IMR-90 (cell line): ENCODE data around the gene ADAMTS6. TPM values are rescaled to one million over a fixed set of nuclear protein-coding genes. Genes with fewer than 3 reads are reported as not detected.

Experiments used
- ATAC-seq: fragments of 200-7000 bp; cut with Tn5 transposase; 2 replicates; pipeline ENCODE4 v1.9.1; 2020; ENCODE audit warnings: low read depth, mild to moderate bottlenecking, moderate library complexity
- BruUV-seq: library from RNA; stranded (reverse); fragments of 400-500 nt; replicated peaks from 2 replicates; lab custom pipeline; 2021; lab: Mats Ljungman, UMichigan
- CTCF ChIA-PET: fragments of 300-600 bp; formaldehyde crosslinking; extraction: SDS; loops from one replicate; lab custom pipeline; 2021; ENCODE audit warnings: antibody characterized with exemption; lab: Yijun Ruan, JAX
- POLR2A ChIA-PET: fragments of 300-600 bp; sonication (Branson Sonifier 250); formaldehyde crosslinking; loops from one replicate; lab custom pipeline; 2022; ENCODE audit warnings: antibody characterized with exemption; ENCODE audit not compliant: unreplicated experiment; lab: Charles Lee
- DNase-seq: peaks from one replicate; pipeline ENCODE4 v3.0.0; 2013
- H2AFZ ChIP-seq: replicated peaks from 2 replicates; pipeline ENCODE3; 2013; ENCODE audit warnings: low read length, mild to moderate bottlenecking; ENCODE audit not compliant: poor library complexity
- H2AK5ac ChIP-seq: 2 replicates; pipeline ENCODE4 v1.6.1; 2013; ENCODE audit warnings: low read depth, low read length, inconsistent platforms
- H2AK9ac ChIP-seq: replicated peaks from 2 replicates; pipeline ENCODE3; 2013; ENCODE audit warnings: mild to moderate bottlenecking, low read depth, low read length, moderate library complexity; ENCODE audit not compliant: poor library complexity
- H2BK120ac ChIP-seq: 2 replicates; pipeline ENCODE4 v1.6.1; 2013; ENCODE audit warnings: low read depth, low read length, inconsistent platforms
- H2BK15ac ChIP-seq: 3 replicates; pipeline ENCODE4 v1.6.1; 2013; ENCODE audit warnings: low read depth, low read length, inconsistent platforms
- H2BK20ac ChIP-seq: 2 replicates; pipeline ENCODE4 v1.6.1; 2013; ENCODE audit warnings: low read depth, mild to moderate bottlenecking, inconsistent platforms, low read length, moderate library complexity
- H2BK5ac ChIP-seq: 2 replicates; pipeline ENCODE4 v1.6.1; 2013; ENCODE audit warnings: mild to moderate bottlenecking, low read depth, low read length, inconsistent platforms; ENCODE audit not compliant: poor library complexity, severe bottlenecking
- H3K14ac ChIP-seq: replicated peaks from 2 replicates; pipeline ENCODE4 v1.6.1; 2013; ENCODE audit warnings: low read depth, low read length, inconsistent platforms
- H3K18ac ChIP-seq: 2 replicates; pipeline ENCODE4 v1.6.1; 2013; ENCODE audit warnings: low read depth, low read length, control low read depth
- H3K23ac ChIP-seq: 2 replicates; pipeline ENCODE4 v1.6.1; 2013; ENCODE audit warnings: low read depth, low read length, inconsistent platforms
- H3K27ac ChIP-seq: 2 replicates; pipeline ENCODE4 v1.5.1; 2013; ENCODE audit warnings: mild to moderate bottlenecking, control low read depth, low read length; ENCODE audit not compliant: insufficient read depth
- H3K27me3 ChIP-seq: 2 replicates; pipeline ENCODE4 v1.6.1; 2013; ENCODE audit warnings: low read length; ENCODE audit not compliant: control insufficient read depth, insufficient read depth
- H3K36me3 ChIP-seq: 2 replicates; pipeline ENCODE4 v1.6.1; 2013; ENCODE audit warnings: low read length, mixed read lengths; ENCODE audit not compliant: control insufficient read depth, insufficient read depth
- H3K4ac ChIP-seq: 2 replicates; pipeline ENCODE4 v1.6.1; 2013; ENCODE audit warnings: low read depth, low read length, inconsistent platforms
- H3K4me1 ChIP-seq: 2 replicates; pipeline ENCODE4 v1.6.1; 2013; ENCODE audit warnings: low read length, mixed read lengths; ENCODE audit not compliant: control insufficient read depth, insufficient read depth
- H3K4me2 ChIP-seq: 2 replicates; pipeline ENCODE4 v1.6.1; 2013; ENCODE audit warnings: low read depth, mild to moderate bottlenecking, control low read depth, low read length, moderate library complexity
- H3K4me3 ChIP-seq: 2 replicates; pipeline ENCODE4 v1.5.1; 2013; ENCODE audit warnings: low read depth, mild to moderate bottlenecking, control low read depth, low read length, moderate library complexity; ENCODE audit not compliant: insufficient read depth
- H3K56ac ChIP-seq: 2 replicates; pipeline ENCODE4 v1.6.1; 2013; ENCODE audit warnings: low read length, inconsistent platforms; ENCODE audit not compliant: insufficient read depth; ENCODE audit errors: extremely low read depth
- H3K79me1 ChIP-seq, 2 experiments: 2 replicates each; pipeline ENCODE4 v1.6.1; 2013; ENCODE audit warnings: low read length in 2 of 2, inconsistent platforms in 1 of 2, low read depth in 1 of 2
- H3K9ac ChIP-seq: 2 replicates; pipeline ENCODE4 v1.6.1; 2013; ENCODE audit warnings: low read depth, low read length, control low read depth
- H3K9me1 ChIP-seq: 2 replicates; pipeline ENCODE4 v1.6.1; 2013; ENCODE audit warnings: low read length, inconsistent platforms; ENCODE audit not compliant: insufficient read depth
- H3K9me3 ChIP-seq: 2 replicates; pipeline ENCODE4 v1.6.1; 2013; ENCODE audit warnings: low read length; ENCODE audit not compliant: control insufficient read depth, insufficient read depth
- H4K20me1 ChIP-seq: 2 replicates; pipeline ENCODE4 v1.6.1; 2013; ENCODE audit warnings: low read length, inconsistent platforms; ENCODE audit not compliant: insufficient read depth
- H4K5ac ChIP-seq: 2 replicates; pipeline ENCODE4 v1.6.1; 2013; ENCODE audit warnings: mild to moderate bottlenecking, low read depth, low read length, control low read depth
- H4K8ac ChIP-seq, 2 experiments: 2 replicates each; pipeline ENCODE4 v1.6.1; 2013; ENCODE audit warnings: low read depth in 2 of 2, low read length in 2 of 2, control low read depth in 1 of 2, inconsistent platforms in 1 of 2
- H4K91ac ChIP-seq: 2 replicates; pipeline ENCODE4 v1.6.1; 2013; ENCODE audit warnings: low read depth, low read length, inconsistent platforms; ENCODE audit not compliant: insufficient read depth
- BHLHE40 ChIP-seq: fragments of 150-350 bp; IDR thresholded peaks from 2 replicates; pipeline ENCODE4 v1.6.1; 2016; ENCODE audit warnings: mild to moderate bottlenecking, low read depth, low read length
- CEBPB ChIP-seq: IDR thresholded peaks from 2 replicates; pipeline ENCODE4 v1.6.1; 2012; ENCODE audit warnings: low read depth, low read length, improper control_type of control experiment
- CHD1 ChIP-seq: IDR thresholded peaks from 2 replicates; pipeline ENCODE4 v1.6.1; 2012; ENCODE audit warnings: low read depth, low read length, improper control_type of control experiment
- FOS ChIP-seq: fragments of 150-350 bp; IDR thresholded peaks from 2 replicates; pipeline ENCODE4 v1.6.1; 2016; ENCODE audit warnings: low read depth, low read length
- MAFK ChIP-seq: IDR thresholded peaks from 2 replicates; pipeline ENCODE4 v1.6.1; 2012; ENCODE audit warnings: low read depth, low read length, improper control_type of control experiment
- MAZ ChIP-seq: IDR thresholded peaks from 2 replicates; pipeline ENCODE4 v1.6.1; 2012; ENCODE audit warnings: low read depth, mild to moderate bottlenecking, low read length, improper control_type of control experiment, moderate library complexity, borderline replicate concordance
- MXI1 ChIP-seq: IDR thresholded peaks from 2 replicates; pipeline ENCODE4 v1.6.1; 2012; ENCODE audit warnings: low read depth, mild to moderate bottlenecking, low read length, moderate library complexity, borderline replicate concordance
- NFE2L2 ChIP-seq: fragments of 150-350 bp; IDR thresholded peaks from 2 replicates; pipeline ENCODE4 v1.6.1; 2016; ENCODE audit warnings: low read depth, mild to moderate bottlenecking, low read length
- POLR2A ChIP-seq: IDR thresholded peaks from 2 replicates; pipeline ENCODE4 v1.6.1; 2012; ENCODE audit warnings: mild to moderate bottlenecking, low read depth, low read length
- RAD21 ChIP-seq: IDR thresholded peaks from 2 replicates; pipeline ENCODE4 v1.6.1; 2012; ENCODE audit warnings: low read length, improper control_type of control experiment
- RCOR1 ChIP-seq: IDR thresholded peaks from 2 replicates; pipeline ENCODE4 v1.6.1; 2012; ENCODE audit warnings: mild to moderate bottlenecking, low read length, improper control_type of control experiment; ENCODE audit not compliant: insufficient replicate concordance
- RFX5 ChIP-seq: IDR thresholded peaks from 2 replicates; pipeline ENCODE4 v1.8.0; 2012; ENCODE audit warnings: low read depth, mild to moderate bottlenecking, low read length, moderate library complexity
- SMC3 ChIP-seq: fragments of 150-350 bp; IDR thresholded peaks from 2 replicates; pipeline ENCODE4 v1.6.1; 2016; ENCODE audit warnings: low read depth, mild to moderate bottlenecking, antibody characterized with exemption, low read length, moderate library complexity
- WGBS, 2 experiments: methylation state at CpG; one replicate each; pipeline versions ENCODE4 v1.1.5 to v1.1.7; 2013; ENCODE audit warnings: missing lambda C conversion rate in 2 of 2; ENCODE audit not compliant: insufficient read length in 1 of 2; ENCODE audit errors: extremely low coverage in 2 of 2; 5-methylcytosine and 5-hydroxymethylcytosine counted together
- dilution Hi-C: fragments of 300-500 bp; cut with HindIII; formaldehyde crosslinking; loops from one replicate; pipeline ENCODE4 v1.14.3; 2018; ENCODE audit warnings: low sequenced_read_pairs; ENCODE audit not compliant: unreplicated experiment
- in situ Hi-C: fragments of 300-500 bp; cut with MboI; formaldehyde crosslinking; loops from 3 replicates; pipeline ENCODE4 v1.14.3; 2019; ENCODE audit warnings: low sequenced_read_pairs, inconsistent platforms, mixed read lengths
- intact Hi-C: fragments of 100-400 bp; cut with micrococcal nuclease; formaldehyde crosslinking; loops from 2 replicates; pipeline ENCODE4 v1.10.0; 2022
- polyA plus RNA-seq, 3 experiments: library from polyadenylated mRNA; depleted of rRNA; stranded (reverse); fragments of >200 nt; gene quantifications; 2 replicates each; pipeline ENCODE4 v1.2.3, GENCODE V29; 2012; ENCODE audit warnings: low replicate concordance in 1 of 3
- total RNA-seq: library from RNA; depleted of rRNA; stranded (reverse); fragments of >200 nt; gene quantifications from 2 replicates; pipeline ENCODE4 v1.2.3, GENCODE V29; 2012
- TF ChIP-seq, protein P1 (sequence below): fragments of 150-350 bp; IDR thresholded peaks from 2 replicates; pipeline ENCODE4 v1.6.1; 2017; ENCODE audit warnings: mild to moderate bottlenecking, antibody characterized with exemption, low read length, low read depth
- TF ChIP-seq, protein P2 (sequence below): conservative IDR thresholded peaks from 2 replicates; pipeline ENCODE4 v1.5.1; 2012; ENCODE audit warnings: mild to moderate bottlenecking, low read depth, low read length, improper control_type of control experiment
- TF ChIP-seq, protein P3 (sequence below): fragments of 150-350 bp; IDR thresholded peaks from 2 replicates; pipeline ENCODE4 v1.6.1; 2016; ENCODE audit warnings: low read depth, mild to moderate bottlenecking, low read length, moderate library complexity, borderline replicate concordance

Gene ADAMTS6
- total and polyA plus RNA-seq, 2 of the 4 experiments (the other 2 are of a cell fraction), result 23.9 to 173 TPM

DNA sequence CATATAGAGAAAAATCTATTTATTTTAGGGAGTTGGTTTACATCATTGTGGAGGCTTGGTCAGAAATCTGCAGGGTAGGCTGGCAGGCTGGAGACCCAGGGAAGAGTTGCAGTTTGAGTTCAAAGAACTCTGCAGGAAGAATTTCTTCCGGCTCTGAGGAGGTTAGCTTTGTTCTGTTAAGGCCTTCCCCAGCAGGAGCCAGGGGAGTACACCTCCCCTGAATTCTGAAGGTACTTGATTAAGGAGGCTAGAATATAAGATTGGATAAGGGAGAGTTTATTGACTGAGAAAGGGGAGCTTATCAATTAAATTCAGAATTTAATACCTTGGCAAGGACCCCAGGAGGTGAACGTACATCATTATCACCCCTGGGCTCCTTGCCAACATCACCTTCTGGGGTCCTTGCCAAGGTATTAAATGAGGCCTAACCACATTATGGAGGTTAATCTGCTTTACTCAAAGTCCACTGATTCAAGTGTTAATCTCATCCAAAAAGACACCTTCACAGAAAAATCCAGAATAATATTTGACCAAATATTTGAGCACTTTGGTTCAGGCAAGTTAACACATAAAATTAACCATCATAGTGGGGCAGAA is 361.3 kb downstream of the ADAMTS6 start:
- no TSS peak for BruUV-seq
- CTCF ChIA-PET, result no interaction called here

More for the DNA sequence above, 361.3 kb downstream of the ADAMTS6 start:
- no peak overlapping the region for H3K56ac ChIP-seq
- no peak overlapping the region for H2AK5ac ChIP-seq
- peak overlapping the region; percentile 86; the same call in 1 of the 2 replicates for H4K5ac ChIP-seq
- no peaks in the 10 kb centered on the region for H3K36me3 ChIP-seq
- H3K27ac ChIP-seq, result no peak overlapping the region
- dilution Hi-C loops (no loop called here), intact Hi-C loops (loop anchor here (10.0 kb wide), 1 partner anchor 184 kb away; no protein-coding TSS in a partner anchor), in situ Hi-C loops (no loop called here)
- no peaks in the 10 kb centered on the region for H3K9me3 ChIP-seq
- ATAC-seq (no peak), DNase-seq (no peak)
- H3K79me1 ChIP-seq, result no peaks in the 10 kb centered on the region; a peak in 1 of 4 replicates
- WGBS, 2 experiments, result 50% methylated on average over 1 of the region's 2 CpGs; no CpG with 5 or more reads in 1 of the 2 experiments
- peaks cover 1% of the 10 kb centered on the region; the same call in 1 of the 2 replicates for H3K4me1 ChIP-seq
- no peak overlapping the region for H2AK9ac ChIP-seq
- H3K4me3 ChIP-seq, result no peak overlapping the region
- no peak overlapping the region for H2AFZ ChIP-seq
- no peaks in the 10 kb centered on the region for H4K20me1 ChIP-seq
- H3K18ac ChIP-seq, result peak overlapping the region; percentile 78
- POLR2A ChIA-PET, result no interaction called here
- no peak overlapping the region for H2BK20ac ChIP-seq
- no peak overlapping the region; a peak in 1 of 4 replicates for H4K8ac ChIP-seq
- H2BK5ac ChIP-seq, result no peak overlapping the region
- H3K9ac ChIP-seq, result no peak overlapping the region
- no peak overlapping the region for H4K91ac ChIP-seq
- no peaks in the 10 kb centered on the region for H3K27me3 ChIP-seq
- no peak overlapping the region for H3K14ac ChIP-seq
- H3K4ac ChIP-seq, result no peak overlapping the region
- no peak overlapping the region for H3K4me2 ChIP-seq
- no peaks in the 10 kb centered on the region for H3K9me1 ChIP-seq
- no peak overlapping the region for H2BK120ac ChIP-seq
- no peak overlapping the region for H3K23ac ChIP-seq
- TF ChIP-seq POLR2A, result no peak
- TF ChIP-seq RFX5, result no peak
- no peak for TF ChIP-seq CEBPB
- TF ChIP-seq RAD21, result no peak
- no peak for TF ChIP-seq MAZ
- TF ChIP-seq, protein P1, sequence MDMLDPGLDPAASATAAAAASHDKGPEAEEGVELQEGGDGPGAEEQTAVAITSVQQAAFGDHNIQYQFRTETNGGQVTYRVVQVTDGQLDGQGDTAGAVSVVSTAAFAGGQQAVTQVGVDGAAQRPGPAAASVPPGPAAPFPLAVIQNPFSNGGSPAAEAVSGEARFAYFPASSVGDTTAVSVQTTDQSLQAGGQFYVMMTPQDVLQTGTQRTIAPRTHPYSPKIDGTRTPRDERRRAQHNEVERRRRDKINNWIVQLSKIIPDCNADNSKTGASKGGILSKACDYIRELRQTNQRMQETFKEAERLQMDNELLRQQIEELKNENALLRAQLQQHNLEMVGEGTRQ, result no peak
- TF ChIP-seq RCOR1, result no peak
- TF ChIP-seq, protein P2, sequence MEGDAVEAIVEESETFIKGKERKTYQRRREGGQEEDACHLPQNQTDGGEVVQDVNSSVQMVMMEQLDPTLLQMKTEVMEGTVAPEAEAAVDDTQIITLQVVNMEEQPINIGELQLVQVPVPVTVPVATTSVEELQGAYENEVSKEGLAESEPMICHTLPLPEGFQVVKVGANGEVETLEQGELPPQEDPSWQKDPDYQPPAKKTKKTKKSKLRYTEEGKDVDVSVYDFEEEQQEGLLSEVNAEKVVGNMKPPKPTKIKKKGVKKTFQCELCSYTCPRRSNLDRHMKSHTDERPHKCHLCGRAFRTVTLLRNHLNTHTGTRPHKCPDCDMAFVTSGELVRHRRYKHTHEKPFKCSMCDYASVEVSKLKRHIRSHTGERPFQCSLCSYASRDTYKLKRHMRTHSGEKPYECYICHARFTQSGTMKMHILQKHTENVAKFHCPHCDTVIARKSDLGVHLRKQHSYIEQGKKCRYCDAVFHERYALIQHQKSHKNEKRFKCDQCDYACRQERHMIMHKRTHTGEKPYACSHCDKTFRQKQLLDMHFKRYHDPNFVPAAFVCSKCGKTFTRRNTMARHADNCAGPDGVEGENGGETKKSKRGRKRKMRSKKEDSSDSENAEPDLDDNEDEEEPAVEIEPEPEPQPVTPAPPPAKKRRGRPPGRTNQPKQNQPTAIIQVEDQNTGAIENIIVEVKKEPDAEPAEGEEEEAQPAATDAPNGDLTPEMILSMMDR, result no peak
- TF ChIP-seq MAFK, result no peak
- TF ChIP-seq NFE2L2, result no peak
- no peak for TF ChIP-seq BHLHE40
- TF ChIP-seq SMC3, result no peak
- no peak for TF ChIP-seq CHD1
- TF ChIP-seq, protein P3, sequence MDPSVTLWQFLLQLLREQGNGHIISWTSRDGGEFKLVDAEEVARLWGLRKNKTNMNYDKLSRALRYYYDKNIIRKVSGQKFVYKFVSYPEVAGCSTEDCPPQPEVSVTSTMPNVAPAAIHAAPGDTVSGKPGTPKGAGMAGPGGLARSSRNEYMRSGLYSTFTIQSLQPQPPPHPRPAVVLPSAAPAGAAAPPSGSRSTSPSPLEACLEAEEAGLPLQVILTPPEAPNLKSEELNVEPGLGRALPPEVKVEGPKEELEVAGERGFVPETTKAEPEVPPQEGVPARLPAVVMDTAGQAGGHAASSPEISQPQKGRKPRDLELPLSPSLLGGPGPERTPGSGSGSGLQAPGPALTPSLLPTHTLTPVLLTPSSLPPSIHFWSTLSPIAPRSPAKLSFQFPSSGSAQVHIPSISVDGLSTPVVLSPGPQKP, result no peak
- TF ChIP-seq MXI1, result no peak
- no peak for TF ChIP-seq FOS
- H2BK15ac ChIP-seq, result no peak overlapping the region
